ENCODE measurements around the gene C17orf50. TPM values are rescaled to one million over a fixed set of nuclear protein-coding genes. Genes with fewer than 3 reads are reported as not detected.

The C17orf50 gene
- not detected in 2 replicates for total RNA-seq

- DNase-seq (ENCODE audit: extremely low read depth, low read depth, low spot score) = no peak
These were observed at the start of gene C17orf50 for GRCh38 chr17:35760587-35760986. Gene C17orf50 (plus strand): TSS chr17:35760887. CDS start chr17:35760942, 55 bp downstream.

GRCh38 chr17:35710950-35711349 is 49.7 kb upstream of the C17orf50 start:
- no peak for DNase-seq (ENCODE audit: extremely low read depth, low read depth, low spot score)

GRCh38 chr17:35713069-35713728 is 47.5 kb upstream of the C17orf50 start:
- peak; percentile 81 for DNase-seq (ENCODE audit: extremely low read depth, low read depth, low spot score)

GRCh38 chr17:35714988-35715387 is 45.7 kb upstream of the C17orf50 start:
- DNase-seq (ENCODE audit: extremely low read depth, low read depth, low spot score) = no peak

GRCh38 chr17:35715416-35715815 is 45.3 kb upstream of the C17orf50 start:
- no peak for DNase-seq (ENCODE audit: extremely low read depth, low read depth, low spot score)

DNA sequence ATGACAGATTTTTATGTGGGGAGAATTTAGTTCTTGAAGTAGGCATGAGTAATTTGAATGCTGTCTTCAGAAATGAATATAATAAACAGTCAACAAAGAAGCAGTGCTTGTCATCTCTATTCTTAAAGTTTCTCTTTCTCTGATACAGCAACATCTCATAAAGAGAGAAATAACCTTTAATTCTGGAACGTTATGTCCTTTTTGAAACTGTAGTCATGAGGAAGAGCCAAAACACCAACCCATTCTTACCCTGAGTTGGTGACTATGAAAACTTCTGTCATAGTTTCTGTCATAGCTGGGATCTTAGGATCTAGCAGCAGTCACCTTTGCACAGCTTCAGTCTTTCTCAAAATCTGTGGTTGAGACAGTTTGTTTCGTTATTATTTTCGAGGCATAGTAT is 44.5 kb upstream of the C17orf50 start:
- DNase-seq (ENCODE audit: extremely low read depth, low read depth, low spot score) = no peak

DNA sequence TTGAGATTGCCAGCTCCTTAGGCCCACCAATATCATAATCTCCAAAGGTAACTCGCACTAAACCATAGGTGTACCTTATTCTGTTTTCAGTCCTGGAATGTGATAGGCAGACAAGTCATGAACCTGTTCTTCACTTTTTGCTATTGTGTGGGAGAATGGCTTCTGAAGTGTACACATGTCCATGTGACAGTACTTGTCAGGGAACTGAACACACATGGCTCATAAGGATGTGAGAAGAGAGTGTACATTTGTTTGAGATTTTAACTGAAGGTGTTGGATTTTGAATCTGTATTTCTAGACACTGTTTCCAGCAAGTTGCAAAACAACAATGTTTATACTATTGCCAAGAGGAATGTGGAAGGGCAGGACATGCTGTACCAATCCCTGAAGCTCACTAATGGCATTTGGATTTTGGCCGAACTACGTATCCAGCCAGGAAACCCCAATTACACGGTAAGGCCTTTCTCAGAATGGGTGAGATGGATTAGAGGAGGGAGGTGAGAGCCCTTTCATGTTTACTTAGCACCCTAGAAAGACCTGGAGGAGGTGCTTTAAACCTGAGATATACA is 43.7 kb upstream of the C17orf50 start:
- no peak for DNase-seq (ENCODE audit: extremely low read depth, low read depth, low spot score)

DNA sequence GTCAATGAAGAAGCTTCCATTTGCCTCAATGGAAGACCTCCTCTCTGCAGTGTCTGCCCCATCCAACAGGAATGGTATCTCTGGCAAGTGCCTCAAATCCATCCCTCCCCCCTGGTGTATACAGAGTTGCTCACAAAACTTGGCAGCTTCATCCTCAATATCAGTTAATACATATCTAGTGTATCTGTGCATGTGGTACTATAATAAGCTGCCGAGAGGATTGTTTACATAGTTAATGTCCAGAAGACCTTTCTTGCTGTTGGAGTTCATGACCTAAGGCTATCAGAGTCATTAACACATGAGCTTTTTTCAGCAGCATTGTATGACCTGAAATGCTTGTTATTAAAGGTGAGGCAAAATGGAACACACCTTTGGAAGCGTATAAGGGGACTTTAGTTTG is 43.2 kb upstream of the C17orf50 start:
- DNase-seq (ENCODE audit: extremely low read depth, low read depth, low spot score) = no peak

- DNase-seq (ENCODE audit: extremely low read depth, low read depth, low spot score) = no peak
These were observed 37.0 kb upstream of the C17orf50 start for GRCh38 chr17:35723735-35724134.

GRCh38 chr17:35725058-35725457 is 35.6 kb upstream of the C17orf50 start:
- DNase-seq (ENCODE audit: extremely low read depth, low read depth, low spot score) = no peak

GRCh38 chr17:35725802-35726126 is 34.9 kb upstream of the C17orf50 start:
- DNase-seq (ENCODE audit: extremely low read depth, low read depth, low spot score) = no peak

DNA sequence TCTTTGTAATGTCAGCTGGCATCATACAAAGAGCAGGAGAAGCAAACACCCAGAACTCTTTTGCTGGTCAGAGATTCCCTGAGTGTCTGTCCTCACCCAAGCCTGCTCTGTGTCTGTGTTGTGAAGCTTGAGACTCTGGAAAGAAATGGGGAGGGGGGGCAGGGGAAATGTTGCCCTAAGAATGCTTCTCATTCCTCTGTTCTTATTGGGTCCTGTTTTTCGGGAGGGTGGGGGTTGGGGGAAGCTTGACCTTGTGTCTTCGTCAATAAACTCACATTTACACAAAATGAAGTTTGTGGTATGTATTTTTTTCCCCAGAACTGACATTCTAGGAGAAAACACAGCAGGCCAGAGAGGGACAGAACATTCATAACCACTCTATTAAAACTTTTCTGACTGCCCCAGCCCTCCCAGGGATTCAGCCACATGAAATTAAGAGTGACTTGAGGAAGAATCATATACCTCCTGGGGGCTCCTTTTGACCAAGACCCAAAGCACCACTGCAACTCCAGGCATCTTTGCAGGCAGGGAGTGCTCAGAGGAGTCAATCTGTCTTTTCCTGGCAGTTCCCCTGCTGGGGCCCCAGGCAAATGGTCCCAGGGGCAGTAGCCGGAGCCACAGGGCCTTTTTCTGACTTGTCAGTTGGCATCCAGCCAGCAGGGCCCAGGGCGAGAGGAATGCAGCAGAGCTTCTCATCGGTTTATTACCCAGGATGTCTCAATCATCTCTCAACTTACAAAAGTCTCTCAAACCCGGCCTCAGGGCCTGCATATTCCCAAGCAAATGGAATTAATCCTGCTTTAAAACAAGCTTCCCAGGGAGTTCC is 34.3 kb upstream of the C17orf50 start:
- DNase-seq (ENCODE audit: extremely low read depth, low read depth, low spot score) = no peak

DNA sequence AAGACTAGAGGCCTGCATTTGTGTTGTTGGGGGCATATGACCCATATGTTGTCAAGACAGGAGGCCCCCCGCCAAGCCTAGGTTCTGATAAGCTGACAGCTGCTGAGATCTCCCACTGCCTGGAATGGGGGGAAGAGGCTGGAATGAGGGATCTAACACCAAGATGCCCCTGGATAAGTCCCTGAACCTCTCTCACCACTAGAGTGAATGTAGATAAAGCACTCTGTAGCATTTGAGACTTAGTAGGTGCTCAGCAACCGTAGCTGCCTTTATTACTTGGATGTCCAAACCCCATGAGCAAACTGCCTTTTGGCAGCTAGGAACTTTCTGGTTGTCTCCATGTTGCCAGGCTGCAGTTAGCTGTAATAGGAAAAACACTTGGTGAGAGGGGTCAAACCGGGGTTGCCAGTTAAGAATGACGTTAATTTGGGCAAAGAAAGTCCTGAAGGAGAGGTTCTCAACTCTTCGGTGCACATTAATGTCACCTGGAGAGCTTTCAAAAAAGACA is 33.7 kb upstream of the C17orf50 start:
- DNase-seq (ENCODE audit: extremely low read depth, low read depth, low spot score) = no peak

DNA sequence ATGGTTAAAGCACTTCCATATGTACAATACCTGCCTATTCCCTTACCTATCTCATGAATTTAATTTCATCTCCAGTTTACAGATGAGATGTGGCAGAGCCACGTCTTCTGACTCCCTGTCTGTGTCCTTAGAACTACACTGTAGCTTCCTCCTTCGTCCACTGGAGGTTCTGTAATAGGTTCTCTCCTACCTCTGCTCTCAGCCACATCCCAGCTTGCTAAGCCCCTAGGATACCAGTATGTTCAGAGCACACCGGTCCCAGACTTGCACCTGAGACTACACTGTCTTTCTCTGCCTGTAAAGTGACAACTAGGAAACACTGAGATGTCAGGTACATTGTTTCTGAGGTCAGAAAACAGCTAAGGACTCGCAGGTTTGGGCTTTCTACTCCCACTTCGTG is 33.1 kb upstream of the C17orf50 start:
- DNase-seq (ENCODE audit: extremely low read depth, low read depth, low spot score) = no peak

- DNase-seq (ENCODE audit: extremely low read depth, low read depth, low spot score) = no peak
These were observed 32.1 kb upstream of the C17orf50 start for GRCh38 chr17:35728551-35728950.

- DNase-seq (ENCODE audit: extremely low read depth, low read depth, low spot score) = no peak
These were observed 31.3 kb upstream of the C17orf50 start for GRCh38 chr17:35729405-35729833.

DNA sequence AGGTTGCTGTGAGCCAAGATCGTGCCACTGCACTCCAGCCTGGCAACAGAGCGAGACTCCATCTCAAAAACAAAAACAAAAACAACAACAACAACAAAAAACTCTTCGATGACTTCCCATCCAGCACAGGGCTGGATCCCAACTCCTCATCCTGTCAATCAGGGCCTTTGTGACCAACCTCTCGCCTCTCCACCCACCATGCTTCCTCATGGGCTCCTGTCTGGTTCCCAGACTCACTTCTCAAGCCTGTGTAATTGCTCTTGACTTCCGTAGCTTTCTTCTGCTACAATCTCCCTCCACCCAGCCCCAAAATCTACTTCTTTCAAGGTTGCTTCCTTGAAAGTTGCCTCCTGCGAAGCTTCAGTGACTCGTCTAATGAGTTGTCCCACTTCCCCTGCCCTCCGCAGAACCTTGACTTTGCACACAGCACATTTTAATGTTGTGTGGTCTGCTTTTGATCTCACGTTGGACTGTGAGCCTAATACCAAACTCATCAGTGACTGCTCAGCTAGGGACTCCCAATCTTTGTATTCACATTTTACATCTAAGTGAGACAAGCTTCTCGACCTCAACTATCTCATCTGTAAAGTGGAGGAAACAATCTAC is 30.2 kb upstream of the C17orf50 start:
- no peak for DNase-seq (ENCODE audit: extremely low read depth, low read depth, low spot score)

DNA sequence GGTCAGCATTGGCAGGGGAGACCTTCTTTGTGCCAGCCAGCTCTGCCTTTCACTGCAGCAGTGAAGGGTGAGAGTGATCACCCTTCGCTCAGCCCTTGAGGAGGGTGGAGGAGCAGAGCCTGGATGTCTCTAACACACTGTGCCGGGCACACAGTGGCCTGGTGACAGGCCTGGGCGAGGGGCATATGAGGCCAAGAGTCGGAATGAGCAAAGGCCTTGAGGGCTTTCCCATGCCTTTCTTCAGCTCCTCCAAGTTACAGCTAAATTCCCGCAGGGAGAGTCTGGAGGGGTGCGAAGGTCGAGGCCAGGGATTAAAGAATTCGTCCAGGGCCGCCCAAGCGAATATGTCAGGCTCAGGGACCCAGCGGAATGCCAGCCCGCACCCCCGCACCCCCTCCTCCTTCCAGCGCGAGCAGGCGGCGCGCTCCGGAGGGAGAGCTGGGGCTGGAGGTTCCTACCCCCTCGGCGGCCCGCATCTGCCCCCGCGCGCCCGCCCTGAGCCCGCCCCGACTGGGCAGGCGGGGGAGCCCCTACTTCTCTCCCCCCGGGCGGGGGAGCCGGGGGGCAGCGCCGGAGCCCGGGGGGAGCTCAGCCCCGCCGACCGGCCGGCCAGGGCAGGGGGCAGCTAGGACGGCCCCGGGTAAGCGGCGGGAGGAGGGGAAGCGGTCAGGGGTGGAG is 29.3 kb upstream of the C17orf50 start, which contains the start of gene RASL10B:
Gene RASL10B (plus strand): TSS at position 401 of the 678 bp plus-strand sequence. CDS start 3,546 bp downstream, outside the sequence.
- DNase-seq (ENCODE audit: extremely low read depth, low read depth, low spot score) = no peak

DNA sequence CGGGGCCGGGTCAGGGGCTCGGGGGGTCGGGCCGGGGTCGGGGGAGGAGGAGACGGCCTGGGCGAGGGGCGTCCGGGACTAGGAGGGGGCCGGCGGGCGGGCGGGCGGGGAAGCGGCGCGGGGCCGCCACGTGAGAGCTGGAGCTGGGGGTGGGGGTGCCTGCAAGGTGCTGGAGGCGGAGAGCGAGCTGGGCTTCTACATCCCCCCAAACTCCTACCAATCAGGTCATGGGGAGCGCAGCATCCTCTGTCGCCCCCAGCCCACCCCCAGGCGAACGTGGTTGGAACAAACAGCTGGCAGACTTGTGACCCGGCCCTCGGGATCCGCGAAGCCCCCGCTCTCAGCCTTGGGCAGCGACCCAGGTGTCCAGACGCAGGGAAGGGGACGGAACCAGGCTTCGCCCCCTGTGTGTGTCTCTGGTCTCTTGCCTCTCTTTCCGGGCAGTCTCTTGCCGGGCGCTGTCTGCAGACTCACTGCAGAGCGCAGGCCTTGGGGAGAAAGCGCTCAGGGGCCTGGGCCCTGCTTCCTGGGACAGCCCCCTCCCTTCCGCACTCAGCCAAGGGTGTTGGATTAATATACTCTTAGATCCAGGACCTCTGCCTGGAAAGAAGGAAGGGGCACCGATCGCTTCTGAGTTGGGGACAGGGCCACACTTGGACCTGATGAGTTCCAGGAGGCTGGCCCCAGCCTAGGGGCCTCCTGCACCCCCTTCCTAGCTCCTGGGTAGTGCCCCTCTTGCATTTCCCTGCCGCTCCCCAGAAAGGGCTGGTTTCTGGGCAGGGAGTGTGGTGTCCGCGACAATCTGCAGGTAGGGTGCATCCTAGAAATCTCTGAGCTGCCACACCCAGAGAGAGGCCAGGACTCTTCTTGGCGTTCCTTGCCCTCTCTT is 28.5 kb upstream of the C17orf50 start:
- no peak for DNase-seq (ENCODE audit: extremely low read depth, low read depth, low spot score)

- DNase-seq (ENCODE audit: extremely low read depth, low read depth, low spot score) = no peak
These were observed 27.9 kb upstream of the C17orf50 start for GRCh38 chr17:35732806-35733136.

Data from glomerular endothelial cell (primary cell).